ENCODE results near the gene TYW1B.
"Not testable (repeated sequence)": the region's sequence is repeated elsewhere in the genome, so short reads cannot be mapped to it uniquely, and the experiment has no call there.

The TYW1B gene, protein sequence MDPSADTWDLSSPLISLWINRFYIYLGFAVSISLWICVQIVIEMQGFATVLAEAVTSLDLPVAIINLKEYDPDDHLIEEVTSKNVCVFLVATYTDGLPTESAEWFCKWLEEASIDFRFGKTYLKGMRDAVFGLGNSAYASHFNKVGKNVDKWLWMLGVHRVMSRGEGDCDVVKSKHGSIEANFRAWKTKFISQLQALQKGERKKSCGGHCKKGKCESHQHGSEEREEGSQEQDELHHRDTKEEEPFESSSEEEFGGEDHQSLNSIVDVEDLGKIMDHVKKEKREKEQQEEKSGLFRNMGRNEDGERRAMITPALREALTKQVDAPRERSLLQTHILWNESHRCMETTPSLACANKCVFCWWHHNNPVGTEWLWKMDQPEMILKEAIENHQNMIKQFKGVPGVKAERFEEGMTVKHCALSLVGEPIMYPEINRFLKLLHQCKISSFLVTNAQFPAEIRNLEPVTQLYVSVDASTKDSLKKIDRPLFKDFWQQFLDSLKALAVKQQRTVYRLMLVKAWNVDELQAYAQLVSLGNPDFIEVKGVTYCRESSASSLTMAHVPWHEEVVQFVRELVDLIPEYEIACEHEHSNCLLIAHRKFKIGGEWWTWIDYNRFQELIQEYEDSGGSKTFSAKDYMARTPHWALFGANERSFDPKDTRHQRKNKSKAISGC

DNA sequence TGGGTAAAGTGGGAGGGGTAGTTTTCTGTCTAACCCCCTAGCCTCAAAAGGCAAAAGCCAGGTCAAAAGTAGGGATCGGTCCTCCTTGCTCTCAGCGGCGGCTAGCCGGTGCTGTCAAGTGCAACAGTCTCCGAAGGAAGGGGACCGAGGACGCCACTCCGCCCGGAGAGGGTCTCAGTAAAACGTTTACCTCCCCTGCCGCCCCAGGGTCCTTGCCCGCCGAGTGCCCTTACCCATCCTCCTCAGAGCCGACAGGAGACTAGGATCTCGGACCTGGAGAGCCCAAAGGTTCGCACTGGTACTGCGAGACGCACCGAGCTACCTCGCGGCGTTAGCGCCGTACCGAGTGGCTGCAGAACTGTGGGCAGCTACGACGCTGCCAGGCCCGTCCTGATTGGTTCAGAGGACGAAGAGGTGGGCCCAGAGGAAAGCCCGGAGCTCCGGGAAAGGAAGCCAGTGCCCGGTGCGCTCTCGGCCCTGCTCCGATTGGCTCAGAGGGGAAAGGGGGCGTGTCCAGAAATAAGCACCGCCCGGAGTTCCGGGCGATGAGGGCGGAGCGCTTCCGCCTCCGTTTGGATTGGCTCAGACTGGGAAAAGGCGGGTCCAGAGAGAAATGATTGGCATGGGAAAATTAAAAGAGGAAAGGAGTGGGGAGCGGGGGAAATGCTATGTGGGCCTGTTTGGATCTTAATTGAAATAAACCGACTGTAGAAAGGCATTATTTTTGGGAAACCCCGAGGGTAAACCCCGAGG, at the start of gene TYW1B:
Gene TYW1B (minus strand): TSS at position 362 of the 753 bp plus-strand sequence. CDS start 125 bp downstream, at position 237.
- peak; percentile 87 for DNase-seq

DNA sequence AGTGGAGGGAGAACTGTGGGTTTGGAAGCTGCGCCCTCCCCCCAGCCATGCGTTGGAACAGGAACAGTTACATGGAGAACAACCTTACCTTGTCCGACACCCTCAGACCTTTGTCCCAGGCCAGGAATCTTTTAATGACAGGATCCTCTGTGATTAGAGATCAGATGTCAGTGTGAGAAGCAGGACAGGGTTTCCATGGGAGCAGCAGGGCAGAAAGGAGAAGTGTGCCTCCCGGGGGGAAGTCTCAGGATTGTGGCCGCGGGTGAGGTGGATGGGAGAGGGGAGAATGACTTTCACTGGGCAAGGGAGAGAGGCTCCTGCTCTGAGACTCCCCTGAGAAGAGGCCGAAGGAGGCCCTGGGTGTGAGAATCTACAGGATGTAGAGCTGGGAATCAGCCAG, 39.6 kb upstream of the TYW1B start:
- DNase-seq = not testable (repeated sequence)

DNA sequence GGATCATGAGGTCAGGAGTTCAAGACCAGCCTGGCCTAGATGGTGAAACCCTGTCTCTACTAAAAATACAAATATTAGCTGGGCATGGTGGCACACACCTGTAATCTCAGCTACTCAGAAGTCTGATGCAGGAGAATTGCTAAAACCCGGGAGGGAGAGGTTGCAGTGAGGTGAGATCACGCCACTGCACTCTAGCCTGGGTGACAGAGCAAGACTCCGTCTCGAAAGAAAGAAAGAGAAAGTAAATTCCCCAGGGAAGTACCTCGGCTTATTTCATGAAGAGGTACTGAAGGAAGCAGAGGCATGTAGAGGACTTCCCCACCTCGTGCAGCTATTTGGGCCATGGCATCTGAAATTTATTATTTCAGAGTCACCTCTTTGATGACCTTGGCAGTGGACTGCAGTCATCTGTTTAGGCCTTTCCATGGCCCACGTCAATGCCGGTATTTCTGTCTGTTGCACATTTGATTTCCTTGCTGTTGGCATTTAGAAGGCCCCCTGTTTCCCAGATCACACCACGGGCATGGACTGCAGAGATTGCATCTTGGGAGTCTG, 30.9 kb upstream of the TYW1B start:
- DNase-seq = not testable (repeated sequence)

DNA sequence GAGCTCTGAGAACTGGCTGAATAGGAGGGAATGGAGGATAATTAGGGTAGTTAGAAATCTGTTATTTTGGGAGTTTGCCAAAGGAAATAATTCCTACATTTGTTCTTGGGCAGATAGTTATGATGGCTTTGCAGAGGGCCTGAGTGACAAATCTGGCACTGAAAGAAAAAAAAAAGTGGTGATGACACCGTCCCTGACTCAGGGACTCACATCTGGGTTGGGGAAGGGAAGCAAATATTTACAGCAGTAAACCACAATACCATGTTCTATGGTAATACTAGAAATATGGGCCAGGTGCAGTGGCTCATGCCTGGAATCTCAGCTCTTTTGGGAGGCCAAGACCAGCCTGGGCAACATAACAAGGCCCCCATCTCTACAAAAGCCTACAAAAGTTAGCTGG, 29.9 kb upstream of the TYW1B start:
- not testable (repeated sequence) for DNase-seq

DNA sequence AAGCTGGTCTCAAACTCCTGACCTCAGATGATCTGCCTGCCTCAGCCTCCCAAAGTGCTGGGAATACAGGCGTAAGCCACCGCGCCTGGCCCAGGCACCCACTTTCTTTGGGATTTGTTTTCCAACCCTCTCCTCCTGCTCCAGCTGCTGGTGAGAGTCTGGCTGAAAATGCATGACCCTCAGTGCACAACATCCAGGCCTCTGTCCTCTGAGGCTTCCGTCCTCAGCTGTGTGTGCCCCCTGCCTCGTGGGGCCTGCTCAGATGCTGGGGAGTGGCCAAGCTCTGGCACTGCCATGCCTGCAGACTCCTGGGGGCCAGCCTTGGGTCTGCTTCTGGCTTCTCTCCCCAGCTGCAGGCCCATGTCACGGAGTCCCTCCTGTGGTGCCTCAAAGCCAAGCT, 27.3 kb upstream of the TYW1B start:
- DNase-seq = not testable (repeated sequence)

DNA sequence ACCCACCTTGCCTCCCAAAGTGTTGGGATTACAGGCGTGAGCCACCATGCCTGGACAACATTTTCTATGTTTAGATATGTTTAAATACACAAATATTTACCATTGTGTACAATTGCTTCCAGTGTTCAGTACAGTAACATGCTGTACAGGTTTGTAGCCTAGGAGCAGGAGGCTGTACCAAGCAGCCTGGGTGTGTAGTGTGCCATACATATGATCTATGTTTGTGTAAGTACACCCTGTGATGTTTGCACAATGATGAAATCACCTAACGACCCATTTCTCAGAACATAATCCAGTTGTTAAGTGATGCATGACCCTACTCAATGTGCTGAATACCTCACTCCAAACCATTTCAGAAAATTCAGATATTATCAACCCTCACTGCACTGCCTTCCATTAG, 24.9 kb upstream of the TYW1B start:
- not testable (repeated sequence) for DNase-seq

DNA sequence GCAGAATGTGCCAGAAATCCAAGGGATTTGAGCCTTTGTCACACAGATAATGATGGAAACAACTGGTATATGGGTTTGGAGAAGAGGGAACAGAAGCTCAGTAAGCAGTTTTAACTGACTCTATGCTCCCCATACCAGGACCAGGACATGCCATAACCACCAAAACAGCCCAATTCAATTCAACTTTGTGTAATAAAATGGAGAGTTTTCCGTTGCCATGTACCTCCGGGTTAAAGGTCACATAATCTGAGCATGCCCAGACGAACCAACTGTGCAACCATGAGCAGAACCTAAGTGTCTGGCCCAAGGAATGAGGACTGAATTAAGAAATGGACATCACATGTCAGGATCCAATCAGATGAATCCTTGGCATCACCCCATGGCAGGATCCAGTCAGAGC, 22.7 kb upstream of the TYW1B start:
- DNase-seq = not testable (repeated sequence)

DNA sequence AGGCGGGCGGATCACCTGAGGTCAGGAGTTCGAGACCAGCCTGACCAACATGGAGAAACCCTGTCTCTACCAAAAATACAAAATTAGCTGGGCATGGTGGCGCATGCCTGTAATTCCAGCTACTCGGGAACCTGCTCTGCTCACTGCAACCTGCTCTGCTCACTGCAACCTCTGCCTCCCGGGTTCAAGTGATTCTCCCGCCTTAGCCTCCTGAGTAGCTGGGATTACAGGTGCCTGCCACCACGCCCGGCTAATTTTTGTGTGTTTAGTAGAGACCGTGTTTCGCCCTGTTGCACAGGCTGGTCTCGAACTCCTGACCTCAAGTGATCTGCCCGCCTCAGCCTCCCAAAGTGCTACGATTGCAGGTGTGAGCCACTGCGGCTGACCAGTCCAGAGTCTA, 16.1 kb upstream of the TYW1B start:
- DNase-seq = not testable (repeated sequence)

DNA sequence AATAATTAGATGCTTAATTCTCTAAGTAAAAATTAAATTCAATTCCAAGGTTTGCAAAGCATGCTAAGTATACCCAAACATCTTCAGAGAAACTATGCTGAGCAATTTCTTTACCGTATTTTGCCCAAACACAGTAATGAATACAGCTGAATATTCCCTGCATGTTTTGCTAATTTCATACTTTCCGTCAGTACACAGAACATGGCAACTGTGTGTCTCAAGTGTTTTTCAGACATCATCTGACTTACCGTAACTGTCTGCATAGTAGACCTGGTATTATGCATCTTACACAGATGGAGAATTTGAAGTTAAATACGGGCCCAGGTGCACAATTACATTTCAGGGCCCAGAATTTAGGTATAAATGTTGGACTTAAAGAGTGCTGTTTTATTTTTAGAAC, 15.2 kb upstream of the TYW1B start:
- DNase-seq = not testable (repeated sequence)

DNA sequence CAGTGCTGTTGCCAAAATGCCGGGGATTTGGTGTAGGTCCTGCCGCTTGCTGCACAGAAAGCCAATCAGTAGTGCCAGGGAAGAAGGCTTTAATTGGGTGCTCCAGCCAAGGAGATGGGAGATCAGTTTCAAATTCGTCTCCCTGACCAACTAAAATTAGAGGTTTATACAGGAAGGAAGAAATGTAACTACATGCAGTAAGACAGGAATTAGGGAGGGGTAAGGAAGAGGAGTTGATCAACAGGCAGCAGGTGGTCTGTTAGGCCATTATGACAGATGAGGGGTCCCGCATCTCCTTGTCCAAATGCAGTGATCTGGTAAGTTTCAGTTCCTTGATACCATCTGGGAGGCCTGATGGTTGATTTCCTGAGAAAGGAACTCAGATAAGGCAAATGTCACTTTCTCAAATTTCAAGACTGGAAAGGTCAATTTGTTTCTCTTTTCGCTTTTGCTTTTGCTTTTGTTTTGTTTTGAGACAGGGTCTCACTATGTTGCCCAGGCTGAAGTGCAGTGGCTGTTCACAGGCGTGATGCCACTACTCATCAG, 13.0 kb upstream of the TYW1B start:
- DNase-seq = not testable (repeated sequence)

DNA sequence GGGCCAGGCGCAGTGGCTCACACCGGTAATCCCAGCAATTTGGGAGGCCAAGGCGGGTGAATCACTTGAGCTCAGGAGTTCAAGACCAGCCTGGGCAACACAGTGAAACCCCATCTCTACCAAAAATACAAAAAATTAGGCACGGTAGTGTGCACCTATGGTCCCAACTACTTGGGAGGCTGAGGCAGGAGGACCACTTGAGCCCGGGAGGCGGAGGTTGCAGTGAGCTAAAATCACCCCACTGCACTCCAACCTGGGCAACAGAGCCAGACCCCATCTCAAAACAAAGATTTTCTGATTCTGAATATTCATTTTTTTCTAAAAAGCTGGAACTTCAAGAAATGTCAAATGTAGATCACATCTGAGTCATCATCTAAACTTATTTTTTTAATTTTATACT, 10.3 kb upstream of the TYW1B start:
- not testable (repeated sequence) for DNase-seq

DNA sequence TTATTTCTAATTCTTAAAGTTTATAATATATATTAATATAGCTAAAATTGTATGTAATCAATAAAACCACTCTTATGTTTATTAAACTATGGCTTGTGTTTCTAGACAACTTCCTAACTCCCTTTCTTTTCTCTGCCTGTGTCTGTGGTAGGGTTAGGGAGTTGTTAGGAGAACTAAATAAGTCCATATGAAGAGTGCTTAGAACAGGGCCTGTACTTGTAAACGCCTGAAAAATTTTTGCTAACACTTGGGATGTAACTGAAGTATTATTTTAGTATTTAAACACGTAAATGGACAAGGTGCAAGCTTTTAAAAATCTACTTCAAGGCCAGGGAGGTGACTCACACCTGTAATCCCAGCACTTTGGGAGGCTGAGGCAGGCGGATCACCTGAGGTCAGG, 9.3 kb upstream of the TYW1B start:
- DNase-seq = not testable (repeated sequence)

DNA sequence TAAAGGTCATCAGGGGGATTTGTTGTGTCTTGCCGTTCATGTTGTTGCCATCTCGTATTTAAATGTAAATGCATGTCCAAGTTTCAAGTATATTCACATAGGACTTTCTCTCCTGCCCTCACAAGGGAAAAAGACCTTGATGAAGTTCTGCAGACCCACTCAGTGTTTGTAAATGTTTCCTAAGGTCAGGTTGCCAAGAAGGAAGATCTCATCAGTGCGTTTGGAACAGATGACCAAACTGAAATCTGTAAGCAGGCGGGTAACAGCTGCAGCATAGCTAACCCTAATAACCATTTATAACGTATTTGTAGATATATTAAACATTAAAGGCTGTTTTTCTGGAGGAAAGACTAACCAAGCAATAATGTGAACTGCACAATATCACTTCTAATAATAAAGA, 2.6 kb upstream of the TYW1B start:
- DNase-seq = not testable (repeated sequence)

DNA sequence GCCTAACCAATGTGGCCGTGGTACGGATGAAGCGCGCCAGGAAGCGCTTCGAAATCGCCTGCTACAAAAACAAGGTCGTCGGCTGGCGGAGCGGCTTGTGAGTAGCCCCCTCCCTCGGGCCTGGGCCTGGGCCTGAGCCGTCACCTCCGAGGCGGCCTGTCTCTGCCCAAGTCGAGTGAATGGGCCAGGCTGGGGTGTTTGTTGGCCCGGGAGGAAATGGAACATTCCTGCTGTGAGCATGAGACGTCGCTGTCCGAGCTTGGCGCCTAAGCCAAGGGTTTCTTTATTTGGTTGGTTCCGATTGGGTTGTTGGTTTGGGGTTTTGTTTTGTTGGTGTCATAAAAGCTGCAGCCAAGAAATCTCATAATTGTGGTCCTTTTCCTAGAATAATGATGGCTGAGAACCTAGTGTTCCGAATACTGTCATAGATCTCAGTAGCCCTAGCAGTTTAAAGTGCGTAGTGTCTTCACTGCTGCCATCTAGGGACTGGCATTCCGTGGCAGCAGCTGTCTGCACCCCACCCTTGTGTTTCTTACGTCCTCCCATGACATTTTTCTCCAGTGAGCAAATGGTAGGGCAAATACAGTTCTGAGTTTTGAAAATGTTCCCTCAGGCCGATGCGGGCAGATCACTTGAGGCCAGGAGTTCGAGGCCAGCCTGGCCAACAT, 1.8 kb upstream of the TYW1B start:
- DNase-seq = not testable (repeated sequence)

DNA sequence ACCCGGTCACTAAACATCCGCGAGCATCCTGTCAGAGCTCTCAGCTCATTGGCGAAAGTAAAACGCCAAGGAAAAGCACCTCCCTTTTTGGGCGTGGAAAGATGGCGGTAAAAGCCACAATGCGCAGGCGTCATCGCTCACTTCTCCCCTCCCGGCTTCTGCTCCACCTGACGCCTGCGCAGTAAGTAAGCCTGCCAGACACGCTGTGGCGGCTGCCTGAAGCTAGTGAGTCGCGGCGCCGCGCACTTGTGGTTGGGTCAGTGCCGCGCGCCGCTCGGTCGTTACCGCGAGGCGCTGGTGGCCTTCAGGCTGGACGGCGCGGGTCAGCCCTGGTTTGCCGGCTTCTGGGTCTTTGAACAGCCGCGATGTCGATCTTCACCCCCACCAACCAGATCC, 1.3 kb upstream of the TYW1B start:
- peak; percentile 73 for DNase-seq

DNA sequence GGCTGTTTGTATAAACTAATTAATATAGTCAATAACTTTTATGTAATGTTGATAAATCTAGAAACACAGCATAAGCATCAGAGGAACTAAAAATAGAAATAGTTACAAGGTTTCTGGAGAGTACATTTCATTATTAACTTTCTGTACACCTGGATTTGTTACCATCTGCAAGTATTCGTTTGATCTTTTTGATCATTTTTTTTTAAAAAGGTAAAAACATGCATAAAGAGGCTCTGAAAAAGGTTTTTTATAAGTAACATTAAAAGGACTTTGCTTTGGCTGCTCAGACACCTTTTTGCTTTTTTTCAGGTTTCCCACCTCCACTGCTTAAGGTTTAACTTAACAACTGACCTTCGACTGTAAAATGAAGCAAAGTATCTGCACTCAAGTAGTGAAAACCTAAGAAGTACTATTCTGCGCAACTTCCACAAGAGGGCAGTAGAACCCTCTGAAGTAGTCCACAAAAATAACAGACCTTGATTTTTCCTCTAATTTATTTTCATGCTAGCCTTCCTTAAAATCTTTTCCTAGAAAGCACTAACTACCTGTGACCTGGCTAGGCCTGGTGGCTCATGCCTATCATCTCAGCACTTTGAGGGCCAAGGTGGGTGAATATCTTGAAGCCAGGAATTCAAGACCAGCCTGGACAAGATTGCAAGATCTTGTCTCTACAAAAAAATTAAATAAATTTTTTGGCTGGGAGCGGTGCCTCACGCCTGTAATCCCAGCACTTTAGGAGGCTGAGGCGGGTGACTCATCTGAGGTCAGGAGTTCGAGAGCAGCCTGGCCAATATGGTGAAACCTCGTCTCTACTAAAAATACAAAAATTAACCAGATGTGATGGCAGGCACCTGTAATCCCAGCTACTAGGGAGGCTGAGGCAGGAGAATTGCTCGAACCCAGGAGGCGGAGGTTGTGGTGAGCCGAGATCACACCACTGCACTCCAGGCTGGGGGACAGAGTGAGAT, 4.0 kb downstream of the TYW1B start:
- DNase-seq = not testable (repeated sequence)

DNA sequence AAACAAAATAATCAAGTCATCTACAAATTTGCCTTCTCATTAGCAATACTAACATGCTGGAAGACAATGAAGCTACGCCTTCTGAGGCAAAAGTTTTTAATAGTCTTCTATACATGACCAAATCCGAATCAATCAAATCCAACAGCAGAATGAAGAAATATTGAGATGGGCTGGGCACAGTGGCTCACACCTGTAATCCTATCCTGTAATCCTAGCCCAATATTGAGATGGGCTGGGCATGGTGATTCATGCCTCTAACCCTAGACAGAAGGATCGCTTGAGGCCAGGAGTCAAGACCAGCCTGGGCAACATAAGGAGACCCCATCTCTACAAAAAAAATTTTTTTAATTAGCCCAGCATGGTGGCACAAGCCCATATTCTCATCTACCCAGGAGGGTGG, 5.5 kb downstream of the TYW1B start:
- not testable (repeated sequence) for DNase-seq

DNA sequence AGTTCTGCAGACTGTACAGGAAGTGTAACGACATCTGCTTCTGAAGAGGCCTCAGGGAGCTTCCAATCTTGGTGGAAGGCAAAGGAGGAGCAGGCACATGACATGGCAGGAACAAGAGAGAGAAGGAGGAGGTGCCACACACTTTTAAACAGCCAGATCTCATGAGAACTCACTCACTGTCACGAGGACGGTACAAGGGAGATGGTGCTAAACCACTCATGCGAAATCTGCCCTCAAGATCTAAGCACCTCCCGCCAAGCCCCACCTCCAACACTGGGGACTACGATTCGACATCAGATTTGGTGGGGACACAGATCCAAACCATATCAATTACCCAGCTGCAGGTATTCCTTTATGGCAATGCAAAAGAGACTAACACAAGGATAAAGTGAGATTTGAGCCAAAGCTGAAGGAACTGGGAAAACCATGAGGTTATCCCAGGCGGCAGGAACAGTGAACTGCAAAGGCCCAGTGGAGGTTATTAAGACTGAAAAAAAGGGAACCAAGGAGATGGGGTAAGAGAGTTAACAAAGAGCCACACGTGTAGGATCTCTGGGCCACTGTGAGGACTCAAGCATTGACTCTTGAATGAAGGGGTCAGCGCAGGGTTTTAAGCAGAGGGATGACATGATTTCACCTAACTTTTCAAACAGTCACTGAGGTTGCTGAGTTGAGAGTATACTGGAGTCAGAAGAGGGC, 9.2 kb downstream of the TYW1B start:
- DNase-seq = not testable (repeated sequence)

DNA sequence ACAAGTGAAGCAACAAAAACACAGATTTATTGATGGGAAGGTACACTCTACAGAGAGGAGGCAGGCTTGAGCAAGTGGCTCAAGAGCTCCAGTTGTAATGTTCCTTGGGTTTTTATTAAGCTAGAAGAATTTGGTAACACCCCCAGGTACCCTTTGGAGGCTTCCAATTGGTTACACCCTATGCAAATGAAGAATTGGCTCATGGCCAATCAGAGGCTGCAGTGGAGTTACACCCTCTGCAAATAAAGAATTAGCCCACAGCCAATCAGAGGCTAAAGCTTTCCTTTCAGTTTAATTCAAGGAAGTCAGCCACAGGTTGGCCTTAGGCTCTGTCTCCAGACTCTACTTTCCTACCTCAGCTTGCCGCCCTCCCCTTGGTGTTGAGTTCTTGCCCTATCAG, 10.3 kb downstream of the TYW1B start:
- DNase-seq = not testable (repeated sequence)

All from NCI-H510A (cell line).